Right cardiac atrium (tissue), 5 donors: ENCODE measurements around the gene RFX2. TPM values are rescaled to one million over a fixed set of nuclear protein-coding genes. Genes with fewer than 3 reads are reported as not detected.
"Not testable (repeated sequence)": the region's sequence is repeated elsewhere in the genome, so short reads cannot be mapped to it uniquely, and the experiment has no call there.

Source experiments
- ATAC-seq, 2 donors: fragments of 200-7000 bp; cut with Tn5 transposase; one replicate each; pipeline versions ENCODE4 v1.8.0 to v1.9.1; 2020; ENCODE audit warnings: moderate library complexity in 2 of 2, mild to moderate bottlenecking in 1 of 2
- DNase-seq, 3 donors: peaks; one replicate each; pipeline ENCODE4 v3.0.0-alpha.2; 2020
- H3K27ac ChIP-seq: one replicate; pipeline ENCODE4 v1.5.1; 2013; ENCODE audit warnings: mild to moderate bottlenecking, low read length, control low read depth, moderate library complexity
- H3K27me3 ChIP-seq: one replicate; pipeline ENCODE4 v1.6.1; 2013; ENCODE audit not compliant: control insufficient read depth, insufficient read depth
- H3K4me1 ChIP-seq: one replicate; pipeline ENCODE4 v1.6.1; 2013; ENCODE audit warnings: low read length; ENCODE audit not compliant: control insufficient read depth, insufficient read depth
- H3K4me3 ChIP-seq: one replicate; pipeline ENCODE4 v1.5.1; 2013; ENCODE audit warnings: low read length, control low read depth
- H3K9me3 ChIP-seq: one replicate; pipeline ENCODE4 v1.6.1; 2013; ENCODE audit warnings: low read length; ENCODE audit not compliant: control insufficient read depth
- WGBS: extraction: QIAGEN DNeasy Blood & Tissue Kit; methylation state at CpG from one replicate; pipeline ENCODE4 v1.1.7; 2013; 5-methylcytosine and 5-hydroxymethylcytosine counted together
- intact Hi-C, 4 donors: fragments of 100-400 bp; cut with DNase I; formaldehyde crosslinking; loops; one replicate each; pipeline versions ENCODE4 v1.11.0 to v1.14.0; 2022 to 2023
- polyA plus RNA-seq: library from polyadenylated mRNA; stranded (reverse); fragments of 200-250 nt; gene quantifications from one replicate; pipeline ENCODE4 v1.2.3, GENCODE V29; 2013
- total RNA-seq, 4 donors: library from RNA; stranded (reverse); fragmentation: NEBNext Ultra II Directional; extraction: Animal tissue kit (Norgen Biotek cat#: 25700); gene quantifications; one replicate each; pipeline ENCODE4 v1.2.1, GENCODE V29; 2021
- donor health status: healthy with polysubstance abuse.
- donor health status: DM: no; HTN: yes; CAD: no.
- donor health status: DM: no; HTN: no; CAD: no.
- donor health status: DM: no; HTN: yes; CAD: no; lungs with severe emphysema.
- donor health status: DM: yes; HTN: yes; CAD: no.

Gene RFX2
- total and polyA plus RNA-seq, 5 donors = 5.1 to 15.9 (median 8.2) TPM

DNA sequence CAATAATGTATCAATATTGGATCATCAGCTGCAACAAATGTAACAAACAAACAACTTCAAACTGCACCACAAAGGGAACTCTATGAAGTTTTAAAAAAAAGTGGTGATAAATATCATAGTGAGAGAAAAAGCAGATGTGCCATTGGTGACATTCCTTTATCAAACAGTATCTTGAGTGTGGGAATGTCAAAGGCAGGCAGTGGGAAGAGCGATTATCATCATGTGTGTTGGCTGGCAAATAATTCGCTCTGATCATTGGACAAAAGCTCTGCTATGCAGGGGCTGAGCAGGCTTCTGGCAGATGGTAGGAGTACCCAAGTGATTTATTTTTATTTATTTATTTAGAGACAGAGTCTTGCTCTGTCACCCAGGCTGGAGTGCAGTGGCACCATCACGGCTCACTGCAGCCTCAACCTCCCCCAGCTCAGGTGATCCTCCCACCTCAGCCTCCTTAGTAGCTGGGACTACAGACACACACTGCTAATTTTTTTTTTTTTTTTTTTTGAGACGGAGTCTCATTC, 76.5 kb downstream of the RFX2 start:
- DNase-seq = no peak
- Histone ChIP-seq H3K4me1 (no peaks in the 10 kb centered on the region), H3K27me3 (no peaks in the 10 kb centered on the region), H3K4me3 (no peak overlapping the region), H3K27ac (no peak overlapping the region), H3K9me3 (no peaks in the 10 kb centered on the region)
- 79% methylated on average over 4 of the region's 4 CpGs for WGBS
- intact Hi-C loops = no loop called here
- ATAC-seq = no peak

- DNase-seq = no peak
- Histone ChIP-seq H3K4me1 (no peaks in the 10 kb centered on the region), H3K27me3 (no peaks in the 10 kb centered on the region), H3K27ac (no peak overlapping the region), H3K4me3 (no peak overlapping the region), H3K9me3 (no peaks in the 10 kb centered on the region)
- no peak for ATAC-seq
- intact Hi-C loops = no loop called here
- 94% methylated on average over 9 of the region's 9 CpGs for WGBS
These were observed 77.5 kb downstream of the RFX2 start for GRCh38 chr19:6032827-6033226.

- Histone ChIP-seq H3K9me3 (no peaks in the 10 kb centered on the region), H3K27me3 (no peaks in the 10 kb centered on the region), H3K27ac (no peak overlapping the region), H3K4me1 (no peaks in the 10 kb centered on the region), H3K4me3 (no peak overlapping the region)
- WGBS = 85% methylated on average over 4 of the region's 4 CpGs
- intact Hi-C loops = no loop called here
- DNase-seq = no peak
- no peak for ATAC-seq
These were observed 77.9 kb downstream of the RFX2 start for GRCh38 chr19:6032381-6032780.

DNA sequence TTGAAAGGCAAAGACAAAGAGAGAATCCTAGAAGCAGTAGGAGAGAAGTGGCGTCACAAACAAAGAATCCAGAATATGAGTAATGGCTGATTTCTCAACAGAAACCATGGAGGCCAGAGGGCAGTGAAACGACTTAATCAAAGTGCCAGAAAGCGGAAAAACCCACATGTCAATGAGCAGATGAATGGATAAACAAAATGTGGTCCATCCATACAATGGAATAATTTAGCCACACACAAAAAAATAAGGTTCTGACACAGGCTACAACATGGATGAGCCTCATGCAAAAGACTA, 80.1 kb downstream of the RFX2 start:
- no peak for ATAC-seq
- Histone ChIP-seq H3K9me3 (no peaks in the 10 kb centered on the region), H3K27me3 (no peaks in the 10 kb centered on the region), H3K4me3 (no peak overlapping the region), H3K4me1 (no peaks in the 10 kb centered on the region), H3K27ac (no peak overlapping the region)
- intact Hi-C loops = no loop called here
- 81% methylated on average over 3 of the region's 3 CpGs for WGBS
- DNase-seq = no peak

GRCh38 chr19:6026390-6027227, 83.7 kb downstream of the RFX2 start:
- no peaks in the 10 kb centered on the region for H3K4me1 ChIP-seq
- 95% methylated on average over 30 of the region's 30 CpGs for WGBS
- intact Hi-C loops = no loop called here
- no peak for DNase-seq
- ATAC-seq = no peak
- no peak overlapping the region for H3K27ac ChIP-seq
- no peaks in the 10 kb centered on the region for H3K9me3 ChIP-seq
- H3K4me3 ChIP-seq = no peak overlapping the region
- no peaks in the 10 kb centered on the region for H3K27me3 ChIP-seq

DNA sequence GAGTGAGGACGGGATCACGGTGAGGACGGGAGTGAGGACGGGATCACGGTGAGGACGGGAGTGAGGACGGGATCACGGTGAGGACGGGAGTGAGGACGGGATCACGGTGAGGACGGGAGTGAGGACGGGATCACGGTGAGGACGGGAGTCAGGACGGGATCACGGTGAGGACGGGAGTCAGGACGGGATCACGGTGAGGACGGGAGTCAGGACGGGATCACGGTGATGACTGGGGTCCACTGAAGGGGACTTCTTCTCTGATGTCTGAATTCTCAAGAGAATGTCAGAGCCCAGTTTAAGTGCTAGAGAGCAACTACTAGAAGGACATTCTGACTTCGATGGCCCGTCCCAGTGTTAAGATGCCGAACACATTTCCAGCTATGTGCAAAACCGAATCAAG, 85.5 kb downstream of the RFX2 start:
- 96% methylated on average over 25 of the region's 27 CpGs for WGBS
- ATAC-seq, H3K27me3 ChIP-seq, DNase-seq, H3K4me1 ChIP-seq, H3K27ac ChIP-seq, H3K4me3 ChIP-seq, H3K9me3 ChIP-seq: not testable (repeated sequence)
- intact Hi-C loops = loop anchor here in 2 of 4 donors (5.0 kb wide), 2 partner anchors 37 to 222 kb away; no protein-coding TSS in a partner anchor

- Histone ChIP-seq H3K4me3 (no peak overlapping the region), H3K27me3 (no peaks in the 10 kb centered on the region), H3K9me3 (no peaks in the 10 kb centered on the region), H3K4me1 (no peaks in the 10 kb centered on the region), H3K27ac (no peak overlapping the region)
- WGBS = 87% methylated on average over 12 of the region's 12 CpGs
- no peak for ATAC-seq
- DNase-seq = no peak
- intact Hi-C loops = loop anchor here in 3 of 4 donors (2.0 to 5.0 kb wide), 3 partner anchors 33 to 222 kb away; no protein-coding TSS in a partner anchor
These were observed 86.4 kb downstream of the RFX2 start for GRCh38 chr19:6023936-6024335.

DNA sequence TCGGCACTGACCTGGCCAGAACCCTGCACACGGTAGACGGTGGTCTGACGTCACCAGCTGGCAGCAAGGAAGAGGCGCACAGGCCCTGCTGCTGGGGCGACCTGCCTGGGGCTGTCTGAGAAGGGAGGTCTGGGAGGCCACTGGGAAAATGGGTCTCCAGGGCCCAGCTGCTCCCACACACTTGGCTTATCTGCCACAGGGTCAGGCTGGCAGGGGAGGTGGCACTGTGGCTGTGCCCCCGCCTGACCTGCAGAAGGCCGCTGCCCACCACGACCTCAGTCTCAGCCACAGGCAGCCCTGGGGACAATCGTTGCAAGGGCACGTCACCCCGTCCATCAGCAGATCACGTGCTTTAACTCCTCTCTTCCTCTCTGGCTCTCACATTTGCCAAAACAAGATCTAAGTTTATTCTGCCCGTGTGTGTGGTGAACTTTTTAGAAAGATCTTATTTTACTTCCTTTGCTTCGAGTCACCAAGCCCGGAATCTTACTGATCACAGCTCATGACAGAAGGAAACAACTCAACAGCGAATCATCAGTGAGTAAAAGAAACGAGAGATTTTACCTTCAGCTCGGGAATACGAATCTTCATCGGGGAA, 87.1 kb downstream of the RFX2 start:
- peak; percentile 13 to 51 for ATAC-seq
- intact Hi-C loops = loop anchor here in 3 of 4 donors (2.0 to 5.0 kb wide), 3 partner anchors 32 to 221 kb away; no protein-coding TSS in a partner anchor
- Histone ChIP-seq H3K27me3 (no peaks in the 10 kb centered on the region), H3K4me1 (no peaks in the 10 kb centered on the region), H3K27ac (peak overlapping the region; percentile 22), H3K4me3 (no peak overlapping the region), H3K9me3 (no peaks in the 10 kb centered on the region)
- DNase-seq = no peak
- WGBS = 48% methylated on average over 21 of the region's 21 CpGs

GRCh38 chr19:6022570-6023064, 87.7 kb downstream of the RFX2 start:
- Histone ChIP-seq H3K4me1 (no peaks in the 10 kb centered on the region), H3K9me3 (no peaks in the 10 kb centered on the region), H3K27ac (peak overlapping the region; percentile 22), H3K4me3 (no peak overlapping the region), H3K27me3 (no peaks in the 10 kb centered on the region)
- peak; percentile 5 to 25 for ATAC-seq
- WGBS = 69% methylated on average over 16 of the region's 16 CpGs
- DNase-seq = no peak
- intact Hi-C loops = loop anchor here in 3 of 4 donors (2.0 to 5.0 kb wide), 3 partner anchors 32 to 220 kb away; no protein-coding TSS in a partner anchor

- Histone ChIP-seq H3K4me3 (no peak overlapping the region), H3K27me3 (no peaks in the 10 kb centered on the region), H3K9me3 (no peaks in the 10 kb centered on the region), H3K4me1 (no peaks in the 10 kb centered on the region), H3K27ac (no peak overlapping the region)
- DNase-seq (peak; percentile 75 to 88 (median 86)), ATAC-seq (peak; percentile 90)
- intact Hi-C loops = loop anchor here in 3 of 4 donors (2.0 to 5.0 kb wide), 3 partner anchors 31 to 220 kb away; no protein-coding TSS in a partner anchor
- 49% methylated on average over 29 of the region's 29 CpGs for WGBS
These were observed 88.3 kb downstream of the RFX2 start for GRCh38 chr19:6021878-6022569.
